Smooth muscle cell (in vitro differentiated cells): ENCODE measurements around the gene NR5A2. TPM values are rescaled to one million over a fixed set of nuclear protein-coding genes. Genes with fewer than 3 reads are reported as not detected.

ENCODE experiments used
- DNase-seq: peaks from one replicate; lab custom pipeline; 2025; ENCODE audit not compliant: unreplicated experiment; lab: John Stamatoyannopoulos, UW
- H2AFZ ChIP-seq: fragments of 200-600 bp; sonication (generic); 2 replicates; pipeline ENCODE4 v1.6.0; 2016; ENCODE audit warnings: antibody characterized with exemption, low read depth, mild to moderate bottlenecking
- H3F3A ChIP-seq: fragments of 200-600 bp; sonication (generic); 2 replicates; pipeline ENCODE4 v1.6.0; 2017; ENCODE audit warnings: antibody characterized with exemption, low read depth
- H3K27ac ChIP-seq: fragments of 200-600 bp; sonication (generic); 2 replicates; pipeline ENCODE4 v1.5.1; 2016; ENCODE audit warnings: low read depth, mild to moderate bottlenecking
- H3K27me3 ChIP-seq: fragments of 200-600 bp; sonication (generic); 2 replicates; pipeline ENCODE4 v1.6.1; 2016; ENCODE audit warnings: low read depth, mild to moderate bottlenecking
- H3K36me3 ChIP-seq: fragments of 200-600 bp; sonication (generic); 2 replicates; pipeline ENCODE4 v1.5.1; 2016; ENCODE audit warnings: low read depth
- H3K4me1 ChIP-seq: fragments of 200-600 bp; sonication (generic); 2 replicates; pipeline ENCODE4 v1.5.1; 2016; ENCODE audit warnings: low read depth
- H3K4me2 ChIP-seq: fragments of 200-600 bp; sonication (generic); 2 replicates; pipeline ENCODE4 v1.6.0; 2016; ENCODE audit warnings: mild to moderate bottlenecking
- H3K4me3 ChIP-seq: fragments of 200-600 bp; sonication (generic); 2 replicates; pipeline ENCODE4 v1.5.1; 2016; ENCODE audit warnings: mild to moderate bottlenecking
- H3K79me2 ChIP-seq: fragments of 200-600 bp; sonication (generic); 2 replicates; pipeline ENCODE4 v1.6.0; 2016; ENCODE audit warnings: low read depth, mild to moderate bottlenecking
- H3K9ac ChIP-seq: fragments of 200-600 bp; sonication (generic); 2 replicates; pipeline ENCODE4 v1.6.0; 2016; ENCODE audit warnings: low read depth
- H3K9me3 ChIP-seq: fragments of 200-600 bp; sonication (generic); replicated peaks from 2 replicates; pipeline ENCODE4 v1.5.1; 2016; ENCODE audit warnings: low read depth
- H4K20me1 ChIP-seq: fragments of 200-600 bp; sonication (generic); 2 replicates; pipeline ENCODE4 v1.6.0; 2016; ENCODE audit warnings: low read depth
- CTCF ChIP-seq: fragments of 200-600 bp; sonication (generic); IDR thresholded peaks from 2 replicates; pipeline ENCODE4 v1.5.1; 2017; ENCODE audit warnings: borderline replicate concordance, mild to moderate bottlenecking, antibody characterized with exemption; ENCODE audit not compliant: insufficient read depth, poor library complexity, severe bottlenecking
- WGBS: methylation state at CpG from one replicate; pipeline ENCODE4 v1.1.7; 2016; ENCODE audit warnings: low lambda C conversion rate; 5-methylcytosine and 5-hydroxymethylcytosine counted together
- polyA plus RNA-seq: library from polyadenylated mRNA; unstranded; fragments of >200 nt; fragmentation: Nextera tagmentation; extraction: Ambion mirVana; gene quantifications from 2 replicates; pipeline ENCODE4 v1.2.1, GENCODE V29; 2016
- total RNA-seq: library from RNA; depleted of rRNA; stranded (reverse); fragments of >200 nt; gene quantifications from 2 replicates; pipeline ENCODE4 v1.2.3, GENCODE V29; 2014

Gene NR5A2
- total and polyA plus RNA-seq, 2 experiments from 2014 or later, result 0.14 to 0.22 TPM

- H3K27ac ChIP-seq, result no peak overlapping the region
- H3F3A ChIP-seq, result peaks cover 12% of the 10 kb centered on the region
- no peak for DNase-seq
- no peak overlapping the region for H3K4me2 ChIP-seq
- no peaks in the 10 kb centered on the region for H3K36me3 ChIP-seq
- H3K27me3 ChIP-seq, result no peaks in the 10 kb centered on the region
- TF ChIP-seq CTCF, result no peak
- WGBS, result 91% methylated on average over 2 of the region's 2 CpGs
- peaks cover 10% of the 10 kb centered on the region for H3K4me1 ChIP-seq
- H3K79me2 ChIP-seq, result no peaks in the 10 kb centered on the region
- no peak overlapping the region for H2AFZ ChIP-seq
- H3K4me3 ChIP-seq, result no peak overlapping the region
- no peaks in the 10 kb centered on the region for H3K9me3 ChIP-seq
- no peak overlapping the region for H3K9ac ChIP-seq
- no peaks in the 10 kb centered on the region for H4K20me1 ChIP-seq
These were observed 195.7 kb downstream of the NR5A2 start for GRCh38 chr1:200223207-200223606.

DNA sequence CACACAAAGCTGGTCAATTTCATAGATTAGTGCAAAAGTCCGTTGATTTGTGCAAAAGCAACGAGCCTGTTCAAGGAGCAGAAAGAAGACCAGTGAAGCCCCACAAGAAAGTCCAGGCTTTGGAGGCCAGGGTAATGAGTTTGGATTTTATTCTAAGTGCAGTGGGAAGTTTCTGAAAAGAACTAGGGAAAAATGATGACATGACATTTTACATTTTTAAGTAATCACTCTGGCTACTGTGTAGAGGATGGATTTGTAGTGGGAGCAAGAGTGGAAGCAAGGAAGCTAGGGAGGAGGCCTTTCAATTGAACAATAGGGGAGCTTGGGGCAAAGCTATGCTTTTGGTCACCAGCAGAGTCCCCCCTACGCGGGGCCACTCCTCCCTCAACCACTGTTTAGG lies 196.1 kb downstream of the NR5A2 start:
- Histone ChIP-seq H3K27me3 (no peaks in the 10 kb centered on the region), H3K9me3 (no peaks in the 10 kb centered on the region)
- TF ChIP-seq CTCF, result no peak

GRCh38 chr1:200224315-200224714 lies 196.8 kb downstream of the NR5A2 start:
- H3K36me3 ChIP-seq, result no peaks in the 10 kb centered on the region
- no peaks in the 10 kb centered on the region for H3K79me2 ChIP-seq
- TF ChIP-seq CTCF, result no peak
- H3K27ac ChIP-seq, result no peak overlapping the region
- no peak overlapping the region for H3K4me3 ChIP-seq
- no peak overlapping the region for H3K4me2 ChIP-seq
- WGBS, result 63% methylated on average over 4 of the region's 4 CpGs
- no peaks in the 10 kb centered on the region for H3K9me3 ChIP-seq
- H3K27me3 ChIP-seq, result no peaks in the 10 kb centered on the region
- peaks cover 17% of the 10 kb centered on the region for H3F3A ChIP-seq
- no peak for DNase-seq
- H3K9ac ChIP-seq, result no peak overlapping the region
- no peak overlapping the region for H2AFZ ChIP-seq
- H3K4me1 ChIP-seq, result peaks cover 10% of the 10 kb centered on the region
- no peaks in the 10 kb centered on the region for H4K20me1 ChIP-seq

More for the DNA sequence above, 196.1 kb downstream of the NR5A2 start:
- H3K27ac ChIP-seq, result no peak overlapping the region
- H3K4me2 ChIP-seq, result no peak overlapping the region
- H4K20me1 ChIP-seq, result no peaks in the 10 kb centered on the region
- H3K79me2 ChIP-seq, result no peaks in the 10 kb centered on the region
- no peak overlapping the region for H3K9ac ChIP-seq
- peaks cover 16% of the 10 kb centered on the region for H3F3A ChIP-seq
- H2AFZ ChIP-seq, result no peak overlapping the region
- no peak overlapping the region for H3K4me3 ChIP-seq
- peaks cover 10% of the 10 kb centered on the region for H3K4me1 ChIP-seq
- DNase-seq, result no peak
- WGBS, result 97% methylated on average over 4 of the region's 4 CpGs
- no peaks in the 10 kb centered on the region for H3K36me3 ChIP-seq

DNA sequence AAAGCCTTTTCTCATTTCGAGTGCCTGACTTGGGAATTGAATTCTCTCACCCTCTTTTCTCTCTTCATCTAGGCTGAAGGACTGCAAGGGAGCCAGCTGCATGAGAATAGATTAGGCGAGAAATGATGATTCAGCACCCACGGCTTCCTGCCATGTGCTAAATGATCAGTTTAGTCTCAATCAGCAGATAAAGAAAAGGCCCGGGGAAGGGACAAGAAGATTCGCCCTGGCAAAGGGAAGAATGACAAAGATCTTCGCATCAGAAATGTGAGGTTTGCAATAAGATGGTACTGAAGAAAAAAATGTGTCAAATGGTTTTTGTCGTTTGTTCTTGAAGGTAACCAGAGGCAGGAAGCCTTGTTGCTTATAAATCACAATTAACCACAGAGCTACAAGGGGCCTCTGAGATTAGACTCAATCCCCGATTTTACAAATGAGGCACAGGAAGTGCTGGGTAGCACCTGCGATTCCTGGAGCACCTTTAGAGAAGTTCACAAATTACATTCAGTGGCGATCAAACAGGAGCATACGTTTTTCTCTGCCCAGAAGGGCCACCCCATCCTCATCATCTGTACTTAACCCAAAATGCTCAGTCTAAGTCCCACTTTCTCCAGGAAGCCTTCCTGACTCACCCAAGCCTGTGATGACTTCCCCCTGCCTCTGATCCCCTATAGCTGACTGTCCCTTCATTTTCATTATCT lies 198.9 kb downstream of the NR5A2 start:
- Histone ChIP-seq H3K9me3 (no peaks in the 10 kb centered on the region), H3F3A (peaks cover 17% of the 10 kb centered on the region), H3K36me3 (no peaks in the 10 kb centered on the region), H3K79me2 (no peaks in the 10 kb centered on the region), H3K4me2 (peak overlapping the region; percentile 56), H3K4me3 (no peak overlapping the region), H2AFZ (peak overlapping the region; percentile 57), H3K4me1 (peaks cover 12% of the 10 kb centered on the region), H3K27me3 (no peaks in the 10 kb centered on the region), H3K27ac (no peak overlapping the region), H3K9ac (no peak overlapping the region), H4K20me1 (no peaks in the 10 kb centered on the region)
- DNase-seq, result no peak
- 32% methylated on average over 11 of the region's 11 CpGs for WGBS
- no peak for TF ChIP-seq CTCF
